Body of pancreas (tissue), 4 donors: ENCODE data around the gene CENPB.

Experiments used
- CTCF ChIP-seq, 7 experiments: fragments of 450-650 bp in 4 of 7; fragments of 200-600 bp in 3 of 7; sonication (generic) in 3 of 7; IDR thresholded peaks; one replicate each; pipeline ENCODE4 v1.5.1; 2016 to 2019; ENCODE audit warnings: antibody characterized with exemption in 7 of 7
- POLR2A ChIP-seq, 3 donors: fragments of 450-650 bp; IDR thresholded peaks; one replicate each; pipeline ENCODE4 v1.6.1; 2016; ENCODE audit warnings: antibody characterized with exemption in 3 of 3, mild to moderate bottlenecking in 2 of 3

- TF ChIP-seq CTCF (IDR thresholded peaks at IDR 0.05): no peak
- no peak for TF ChIP-seq POLR2A (IDR thresholded peaks at IDR 0.05)
Measured at GRCh38 chr20:3758566-3758965, 28.0 kb downstream of the CENPB start.
